IMR-90 (cell line): Measurements from ENCODE around the gene ERBB4.

Experiments used
- CEBPB ChIP-seq: IDR thresholded peaks from 2 replicates; pipeline ENCODE4 v1.6.1; 2012; ENCODE audit warnings: low read depth, low read length, improper control_type of control experiment
- POLR2A ChIP-seq: IDR thresholded peaks from 2 replicates; pipeline ENCODE4 v1.6.1; 2012; ENCODE audit warnings: mild to moderate bottlenecking, low read depth, low read length
- RFX5 ChIP-seq: IDR thresholded peaks from 2 replicates; pipeline ENCODE4 v1.8.0; 2012; ENCODE audit warnings: low read depth, mild to moderate bottlenecking, low read length, moderate library complexity
- TF ChIP-seq, protein P1 (sequence below): conservative IDR thresholded peaks from 2 replicates; pipeline ENCODE4 v1.5.1; 2012; ENCODE audit warnings: mild to moderate bottlenecking, low read depth, low read length, improper control_type of control experiment

DNA sequence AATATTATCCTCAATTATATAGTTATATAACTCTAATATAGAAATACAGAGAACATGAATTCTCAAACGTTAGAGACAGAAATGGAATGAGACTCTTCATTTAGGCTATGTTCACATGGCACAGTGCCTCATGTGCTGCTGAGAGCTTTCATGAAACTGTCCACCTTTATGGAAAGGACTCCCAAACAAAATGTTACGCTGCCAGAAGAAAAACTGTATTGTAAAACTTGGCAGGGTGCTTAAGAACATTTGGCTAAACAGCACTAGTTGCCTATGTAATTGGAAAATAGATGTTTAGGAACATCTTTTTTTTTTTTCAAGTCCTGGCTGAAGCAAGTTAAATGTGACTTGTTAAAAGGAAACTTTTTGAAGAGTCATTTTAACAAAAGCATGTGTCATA, 396.0 kb downstream of the ERBB4 start:
- TF ChIP-seq, protein P1, sequence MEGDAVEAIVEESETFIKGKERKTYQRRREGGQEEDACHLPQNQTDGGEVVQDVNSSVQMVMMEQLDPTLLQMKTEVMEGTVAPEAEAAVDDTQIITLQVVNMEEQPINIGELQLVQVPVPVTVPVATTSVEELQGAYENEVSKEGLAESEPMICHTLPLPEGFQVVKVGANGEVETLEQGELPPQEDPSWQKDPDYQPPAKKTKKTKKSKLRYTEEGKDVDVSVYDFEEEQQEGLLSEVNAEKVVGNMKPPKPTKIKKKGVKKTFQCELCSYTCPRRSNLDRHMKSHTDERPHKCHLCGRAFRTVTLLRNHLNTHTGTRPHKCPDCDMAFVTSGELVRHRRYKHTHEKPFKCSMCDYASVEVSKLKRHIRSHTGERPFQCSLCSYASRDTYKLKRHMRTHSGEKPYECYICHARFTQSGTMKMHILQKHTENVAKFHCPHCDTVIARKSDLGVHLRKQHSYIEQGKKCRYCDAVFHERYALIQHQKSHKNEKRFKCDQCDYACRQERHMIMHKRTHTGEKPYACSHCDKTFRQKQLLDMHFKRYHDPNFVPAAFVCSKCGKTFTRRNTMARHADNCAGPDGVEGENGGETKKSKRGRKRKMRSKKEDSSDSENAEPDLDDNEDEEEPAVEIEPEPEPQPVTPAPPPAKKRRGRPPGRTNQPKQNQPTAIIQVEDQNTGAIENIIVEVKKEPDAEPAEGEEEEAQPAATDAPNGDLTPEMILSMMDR, result no peak
- TF ChIP-seq POLR2A, result no peak
- no peak for TF ChIP-seq RFX5
- TF ChIP-seq CEBPB, result no peak
